H7 (cell line): ENCODE measurements around the gene FBLN2. TPM values are rescaled to one million over a fixed set of nuclear protein-coding genes. Genes with fewer than 3 reads are reported as not detected.

Experiments used
- DNase-seq: peaks from one replicate; pipeline ENCODE4 v3.0.0; 2012
- H3K27me3 ChIP-seq: 2 replicates; pipeline ENCODE4 v1.6.0; 2011; ENCODE audit warnings: mild to moderate bottlenecking, low read length; ENCODE audit not compliant: control insufficient read depth, insufficient read depth
- H3K36me3 ChIP-seq: replicated peaks from 2 replicates; pipeline ENCODE4 v1.5.1; 2011; ENCODE audit warnings: low read length; ENCODE audit not compliant: control insufficient read depth, insufficient read depth
- H3K4me3 ChIP-seq: 2 replicates; pipeline ENCODE4 v1.5.1; 2011; ENCODE audit warnings: low read depth, mild to moderate bottlenecking, control low read depth, low read length, moderate library complexity; ENCODE audit not compliant: insufficient read depth
- total RNA-seq: library from RNA; depleted of rRNA; stranded (reverse); fragments of >200 nt; shearing (Covaris generic); gene quantifications from 2 replicates; pipeline ENCODE4 v1.2.3, GENCODE V29; 2014

The FBLN2 gene
- total RNA-seq, 1 experiment from 2014 or later = 27.4 TPM

DNA sequence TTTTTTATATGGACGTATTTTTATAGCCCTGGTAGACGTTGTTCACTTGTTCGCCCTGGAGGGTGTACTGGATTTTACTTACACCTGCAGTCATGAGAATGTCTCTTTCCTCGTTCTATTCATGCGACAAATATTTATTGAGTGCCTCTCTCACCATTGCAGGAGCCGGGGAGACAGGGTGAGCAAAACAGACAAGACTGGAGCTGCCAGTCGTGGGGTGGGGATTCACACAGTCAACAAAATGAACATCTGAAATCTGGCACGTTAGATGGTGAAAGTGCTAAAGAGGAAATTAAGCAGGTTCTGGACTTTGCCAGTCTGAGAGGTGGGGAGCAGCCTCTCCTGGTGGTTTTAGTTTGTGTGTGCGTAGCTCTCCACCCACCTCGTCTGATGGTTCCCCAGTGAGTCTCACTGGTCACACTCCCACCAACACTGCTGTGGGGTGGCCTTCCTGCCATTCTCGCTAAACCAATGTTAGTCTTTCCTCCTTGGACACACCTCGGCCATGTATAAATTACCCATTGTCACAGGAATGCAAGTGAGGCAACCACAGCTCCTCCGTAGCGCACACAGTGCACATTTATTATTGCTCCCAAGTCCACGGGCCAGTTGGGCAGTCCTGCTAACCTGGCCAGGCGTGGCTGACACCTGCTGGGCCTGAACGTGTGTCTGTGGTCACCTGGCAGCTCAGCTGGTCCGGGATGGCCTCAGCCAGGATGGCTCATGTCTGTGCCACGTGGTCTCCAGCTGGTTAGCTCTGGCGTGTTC, 31.5 kb downstream of the FBLN2 start:
- H3K4me3 ChIP-seq = no peak overlapping the region
- no peak for DNase-seq
- H3K36me3 ChIP-seq = no peaks in the 10 kb centered on the region
- H3K27me3 ChIP-seq = no peaks in the 10 kb centered on the region

DNA sequence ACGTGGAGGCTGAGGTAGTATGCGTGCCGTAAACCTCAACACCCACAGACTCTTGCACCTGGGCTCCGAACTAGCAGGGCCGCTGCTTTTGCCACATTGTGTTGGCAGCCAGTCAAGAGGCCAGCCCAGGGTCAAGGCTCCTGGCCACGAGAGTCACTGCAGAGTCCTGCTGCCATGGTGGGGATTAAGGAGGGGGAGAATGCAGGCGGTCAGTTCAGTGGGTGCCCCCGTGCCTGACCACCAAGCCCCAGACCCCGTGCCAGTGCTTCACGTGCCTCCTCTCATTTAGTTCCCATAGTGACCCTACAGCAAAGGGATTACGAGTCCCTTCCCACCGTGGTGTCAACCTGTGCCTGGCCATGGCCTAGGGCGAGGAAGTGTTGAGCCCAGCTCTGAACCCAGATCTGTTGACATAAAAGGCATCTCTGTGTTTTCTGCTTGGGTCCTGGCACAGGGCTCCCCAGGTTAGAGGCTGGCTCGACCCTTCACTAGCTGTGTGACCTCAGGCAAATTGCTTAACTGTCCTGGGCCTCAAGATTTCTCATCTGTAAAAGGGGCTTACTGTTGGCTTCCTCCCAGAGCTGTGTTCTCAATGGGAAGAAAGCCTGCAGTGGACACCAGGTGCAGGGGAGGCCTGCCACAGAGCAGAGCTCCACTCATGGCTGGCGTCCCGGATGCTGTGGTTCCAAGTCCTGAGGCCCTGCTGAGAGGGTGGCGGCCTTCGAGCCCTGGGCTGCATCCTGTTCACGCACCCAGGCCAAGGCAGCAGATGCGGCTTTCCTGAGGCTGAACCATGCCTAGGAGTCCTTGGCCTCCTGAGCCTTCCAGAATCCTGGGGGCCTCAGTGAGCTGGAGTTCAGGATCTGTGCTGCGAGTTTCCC, 32.8 kb downstream of the FBLN2 start:
- H3K27me3 ChIP-seq = no peaks in the 10 kb centered on the region
- DNase-seq = no peak
- no peaks in the 10 kb centered on the region for H3K36me3 ChIP-seq
- H3K4me3 ChIP-seq = no peak overlapping the region

DNA sequence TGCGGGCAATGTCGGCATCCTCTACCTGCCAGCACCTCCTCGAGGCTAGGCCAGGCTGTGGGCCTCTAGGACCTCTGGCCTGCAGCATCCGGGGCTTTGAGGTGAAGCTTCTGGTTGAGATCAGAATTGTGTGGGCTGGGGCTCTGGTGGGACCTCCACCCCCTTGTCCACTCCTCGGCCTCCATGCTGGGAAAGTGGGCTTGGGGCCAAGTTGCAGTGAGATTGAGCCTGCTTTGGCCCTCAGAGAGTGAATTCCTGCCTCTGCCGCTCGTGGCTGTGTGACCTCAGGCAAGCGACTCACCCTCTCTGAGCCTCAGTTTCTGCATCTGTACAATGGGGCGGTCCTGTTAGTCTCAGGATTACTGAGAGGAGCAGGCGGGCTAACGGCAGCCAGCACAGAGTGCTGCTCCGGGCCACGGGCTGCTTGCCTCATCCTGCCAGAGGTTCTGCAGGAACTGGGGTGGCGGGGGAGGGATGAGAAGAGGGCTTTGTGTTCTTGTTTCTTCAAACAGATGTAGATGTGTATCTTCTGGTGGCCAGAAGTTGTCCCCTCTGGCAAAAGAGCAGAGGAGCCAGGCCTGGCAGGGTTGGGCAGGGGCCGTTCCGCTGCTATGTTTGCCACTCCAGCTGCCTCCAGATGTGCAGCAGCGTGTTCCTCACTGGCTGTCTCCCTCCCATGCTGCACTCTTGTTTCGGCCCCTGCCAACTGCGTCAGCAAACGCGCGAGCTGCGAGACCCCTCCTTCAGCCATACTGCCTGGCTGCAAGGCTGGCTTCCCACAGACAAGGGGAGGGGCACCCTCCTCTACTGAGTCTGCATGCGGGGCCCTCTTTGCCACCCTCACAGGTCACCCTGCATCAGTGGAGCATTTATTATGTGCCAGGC, 33.7 kb downstream of the FBLN2 start:
- DNase-seq = no peak
- Histone ChIP-seq H3K27me3 (no peaks in the 10 kb centered on the region), H3K4me3 (no peak overlapping the region), H3K36me3 (no peaks in the 10 kb centered on the region)

DNA sequence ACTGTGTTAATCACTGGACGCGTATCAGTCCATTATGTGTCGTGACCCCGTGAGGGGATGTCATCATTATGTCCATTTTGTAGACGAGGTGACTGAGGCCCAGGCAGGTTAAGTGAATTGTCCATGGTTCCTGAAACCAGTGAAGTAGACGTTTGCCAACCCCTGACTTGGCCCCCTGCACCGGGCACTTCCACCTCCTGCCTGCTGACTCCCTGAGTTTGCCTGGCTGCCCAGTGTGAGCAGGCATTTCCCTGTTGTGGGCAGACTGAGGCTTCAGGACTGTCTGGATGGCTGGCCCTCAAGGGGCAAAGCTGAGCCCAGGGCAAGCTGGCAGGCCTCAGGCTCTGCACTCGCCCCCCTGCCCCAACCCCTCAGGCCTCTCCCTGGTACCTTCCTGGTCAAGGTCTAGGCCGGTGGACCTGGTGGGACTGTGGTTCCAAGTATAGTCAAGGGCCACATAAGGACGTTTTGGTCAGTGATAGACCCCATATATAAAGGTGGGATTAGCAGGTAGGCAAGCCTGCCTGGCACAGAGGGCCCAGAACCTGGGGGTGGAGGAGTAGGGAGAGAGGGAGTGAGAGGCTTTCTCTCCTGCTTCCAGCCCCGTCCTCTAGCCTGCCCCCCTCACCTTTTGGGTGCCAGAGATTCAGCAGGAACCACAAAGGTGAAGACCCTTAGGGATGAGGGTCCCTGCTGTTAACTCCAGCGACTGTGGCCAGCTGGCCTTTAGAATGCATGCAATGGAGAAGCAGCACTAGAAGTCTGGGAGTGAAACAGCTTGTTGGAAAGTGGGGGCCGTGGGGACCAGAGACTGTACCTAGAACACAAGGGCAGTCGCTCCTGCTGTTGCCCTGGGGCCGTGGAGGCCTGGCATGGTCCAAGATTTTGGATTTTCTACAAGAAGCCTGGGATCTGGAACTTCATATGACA, 34.6 kb downstream of the FBLN2 start:
- no peak overlapping the region for H3K4me3 ChIP-seq
- no peaks in the 10 kb centered on the region for H3K36me3 ChIP-seq
- DNase-seq = no peak
- H3K27me3 ChIP-seq = no peaks in the 10 kb centered on the region; the same call in 1 of the 2 replicates

DNA sequence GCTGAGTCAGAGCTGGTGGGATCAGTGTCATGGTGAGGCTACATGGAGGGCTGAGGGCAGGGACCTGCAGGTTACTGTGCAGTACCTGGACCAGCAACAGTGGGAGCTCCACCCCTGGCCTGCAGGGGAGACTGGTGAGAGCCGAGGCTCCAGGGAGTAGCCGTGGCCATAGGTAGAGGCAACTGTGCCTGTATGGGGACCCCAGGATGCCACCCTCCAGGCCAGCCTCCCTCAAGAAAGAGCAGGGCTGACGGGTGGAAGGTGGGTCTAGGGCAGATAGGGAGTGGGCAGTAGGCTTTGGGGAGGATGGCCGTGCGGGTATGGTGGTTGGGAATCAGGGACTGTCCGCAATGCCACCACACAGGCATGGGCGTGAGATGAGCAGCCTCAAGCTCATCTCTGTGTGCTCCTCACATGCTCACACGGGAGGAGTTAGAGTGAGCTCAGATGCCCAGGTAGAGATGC, 35.5 kb downstream of the FBLN2 start:
- Histone ChIP-seq H3K27me3 (no peaks in the 10 kb centered on the region; the same call in 1 of the 2 replicates), H3K4me3 (no peak overlapping the region), H3K36me3 (no peaks in the 10 kb centered on the region)
- DNase-seq = peak; percentile 36

DNA sequence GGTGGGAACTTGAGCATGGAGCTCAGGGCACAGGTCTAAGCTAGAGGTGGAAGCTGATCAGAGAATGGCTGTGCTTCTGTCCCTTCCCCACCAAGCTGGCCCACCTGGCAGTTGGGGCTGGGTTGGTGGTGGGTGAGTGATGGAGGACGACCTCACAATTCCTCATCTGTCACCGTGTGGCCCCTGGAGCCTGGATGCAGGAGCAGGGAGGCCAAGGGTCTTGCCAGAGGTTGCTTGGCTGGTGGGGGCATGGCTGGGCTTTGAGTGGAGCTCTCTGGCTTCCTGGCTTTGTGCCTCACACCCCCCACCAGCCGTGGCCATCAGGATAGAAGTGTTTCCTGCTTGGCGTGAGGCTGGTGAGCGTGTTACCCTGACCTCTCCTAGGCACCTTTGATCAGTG, 36.0 kb downstream of the FBLN2 start:
- Histone ChIP-seq H3K4me3 (no peak overlapping the region), H3K36me3 (no peaks in the 10 kb centered on the region), H3K27me3 (no peaks in the 10 kb centered on the region; the same call in 1 of the 2 replicates)
- DNase-seq = no peak

DNA sequence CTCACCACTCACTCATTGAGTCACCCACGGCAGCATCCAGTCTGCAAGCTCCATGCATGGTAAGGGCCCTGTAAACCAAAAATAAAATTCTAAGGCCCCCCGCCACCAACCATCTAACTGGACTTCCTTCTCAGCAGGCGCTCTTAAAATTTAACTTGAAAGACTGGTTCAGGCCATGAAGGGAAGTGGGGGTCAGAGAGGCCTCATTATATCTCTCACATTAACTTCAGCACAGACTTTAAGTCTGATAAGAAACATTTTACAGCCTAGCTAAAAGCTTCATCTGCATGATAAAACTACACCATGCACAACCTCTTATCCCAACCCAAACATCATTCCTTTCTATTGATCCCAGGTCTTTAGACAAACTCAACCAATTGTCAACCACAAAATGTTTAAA, 38.5 kb downstream of the FBLN2 start:
- no peaks in the 10 kb centered on the region; the same call in 1 of the 2 replicates for H3K27me3 ChIP-seq
- no peak overlapping the region for H3K4me3 ChIP-seq
- H3K36me3 ChIP-seq = no peaks in the 10 kb centered on the region
- DNase-seq = peak; percentile 50

DNA sequence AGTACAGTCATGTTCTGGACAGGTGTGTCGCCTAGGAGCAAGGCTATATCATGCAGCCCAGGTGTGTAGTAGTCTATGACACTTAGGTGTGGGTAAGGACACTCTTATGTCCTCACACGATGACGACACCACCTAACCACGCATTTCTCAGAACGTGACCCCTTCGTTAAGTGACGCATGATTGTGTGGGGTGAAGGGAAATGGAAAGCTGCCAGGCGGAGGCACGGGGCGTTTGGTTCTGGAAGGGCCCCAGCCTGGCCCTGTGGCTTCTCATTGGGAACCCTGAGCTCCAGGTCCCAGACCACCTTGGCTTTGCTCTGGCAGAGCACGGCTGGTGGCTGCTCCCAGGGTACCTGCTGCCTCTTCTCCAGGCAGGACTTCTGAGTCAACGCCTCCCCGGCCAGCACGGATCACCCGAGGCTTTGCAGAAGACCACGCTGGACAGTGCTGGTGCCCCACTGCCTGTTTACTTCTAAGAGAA, 39.3 kb downstream of the FBLN2 start:
- no peak overlapping the region for H3K4me3 ChIP-seq
- no peaks in the 10 kb centered on the region for H3K36me3 ChIP-seq
- no peaks in the 10 kb centered on the region; the same call in 1 of the 2 replicates for H3K27me3 ChIP-seq
- DNase-seq = no peak

DNA sequence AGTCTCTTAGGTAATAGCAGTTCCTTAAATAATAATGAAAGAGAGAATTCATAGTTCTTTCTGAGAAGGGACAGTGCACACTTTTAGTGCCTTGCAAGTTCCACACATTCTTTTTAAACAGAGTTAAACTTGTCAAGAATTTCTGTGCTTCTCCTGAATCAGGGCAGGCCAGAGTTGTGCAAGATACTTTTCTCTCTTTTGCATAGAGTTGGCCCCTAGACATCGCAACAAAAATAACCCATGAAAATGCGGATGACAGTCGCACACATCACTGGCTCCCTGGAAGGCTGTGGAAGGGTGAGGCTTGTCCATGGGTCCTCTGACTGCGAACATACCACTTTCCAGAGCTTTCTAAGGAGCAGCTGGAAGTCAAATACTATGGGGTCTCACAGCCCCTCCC, 40.1 kb downstream of the FBLN2 start:
- no peak for DNase-seq
- Histone ChIP-seq H3K27me3 (no peaks in the 10 kb centered on the region; the same call in 1 of the 2 replicates), H3K4me3 (no peak overlapping the region)

DNA sequence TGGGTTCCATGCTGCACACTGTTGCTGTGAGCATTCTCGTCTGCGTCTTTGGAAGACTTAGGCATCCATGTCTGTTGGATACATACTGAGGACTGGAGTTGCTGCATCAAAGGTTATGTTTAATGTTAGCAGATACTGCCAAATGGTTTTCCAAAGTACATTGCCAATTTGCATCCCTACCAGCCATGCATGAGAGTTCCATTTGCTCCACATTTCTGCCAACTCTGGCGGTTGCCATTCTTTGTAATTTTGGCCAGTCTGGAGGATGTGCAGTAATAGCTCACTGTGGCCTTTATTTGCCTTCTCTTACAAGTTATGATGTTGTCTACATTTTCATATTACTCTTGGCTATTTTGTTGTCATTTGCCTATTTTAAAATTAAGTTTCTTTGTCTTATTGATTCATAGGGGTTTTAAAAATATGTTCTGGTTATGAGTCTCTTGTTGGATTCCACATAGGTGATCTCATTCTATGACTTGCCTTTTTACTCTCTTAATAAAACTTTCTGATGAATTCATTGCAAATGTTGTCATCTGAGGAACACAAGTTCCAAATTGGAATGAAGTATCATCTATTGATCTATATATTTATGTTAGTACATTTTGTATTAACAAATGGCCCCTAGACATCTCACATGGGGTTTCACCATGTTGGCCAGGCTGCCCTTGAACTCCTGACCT, 42.1 kb downstream of the FBLN2 start:
- DNase-seq = no peak
- H3K4me3 ChIP-seq = no peak overlapping the region
- H3K27me3 ChIP-seq = no peaks in the 10 kb centered on the region; the same call in 1 of the 2 replicates
- no peaks in the 10 kb centered on the region for H3K36me3 ChIP-seq

More for the DNA sequence above, 40.1 kb downstream of the FBLN2 start:
- H3K36me3 ChIP-seq = no peaks in the 10 kb centered on the region

DNA sequence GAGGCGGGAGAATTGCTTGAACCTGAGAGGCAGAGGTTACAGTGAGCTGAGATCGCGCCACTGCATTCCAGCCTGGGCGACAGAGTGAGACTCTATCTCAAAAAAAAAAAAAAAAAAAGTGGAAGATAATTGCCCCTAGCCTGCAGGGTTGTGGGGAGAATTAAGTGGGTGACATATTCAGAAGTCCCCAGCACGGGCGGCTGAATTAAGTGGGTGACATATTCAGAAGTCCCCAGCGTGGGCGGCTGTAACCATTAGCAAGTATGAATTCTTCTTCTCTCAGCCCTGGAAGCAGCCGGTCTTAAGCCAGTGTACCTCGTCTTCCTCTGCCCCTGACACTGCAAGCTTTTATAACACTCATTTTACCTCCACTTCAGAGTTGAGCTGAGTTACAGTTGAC, 44.7 kb downstream of the FBLN2 start:
- no peaks in the 10 kb centered on the region for H3K36me3 ChIP-seq
- no peaks in the 10 kb centered on the region for H3K27me3 ChIP-seq
- no peak for DNase-seq
- H3K4me3 ChIP-seq = no peak overlapping the region

DNA sequence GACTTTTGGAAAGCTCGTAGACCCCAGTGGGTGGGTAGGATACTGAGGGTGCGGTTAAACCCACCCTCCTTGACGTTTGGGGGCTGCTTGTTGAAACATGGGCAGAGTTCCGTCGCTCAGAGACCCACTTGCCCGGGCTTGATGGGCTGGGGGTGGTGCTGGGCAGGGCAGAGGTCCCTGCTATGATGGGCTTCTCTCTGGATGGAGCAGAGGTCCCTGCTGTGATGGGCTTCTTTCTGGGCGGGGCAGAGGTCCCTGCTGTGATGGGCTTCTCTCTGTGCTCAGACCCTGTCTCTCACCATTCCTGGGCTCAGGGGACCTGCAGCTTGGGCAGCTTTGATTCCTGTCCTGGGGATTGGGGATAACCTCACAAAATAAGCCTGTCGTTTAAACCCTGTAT, 45.2 kb downstream of the FBLN2 start:
- Histone ChIP-seq H3K27me3 (no peaks in the 10 kb centered on the region), H3K36me3 (no peaks in the 10 kb centered on the region), H3K4me3 (no peak overlapping the region)
- DNase-seq = peak; percentile 30

DNA sequence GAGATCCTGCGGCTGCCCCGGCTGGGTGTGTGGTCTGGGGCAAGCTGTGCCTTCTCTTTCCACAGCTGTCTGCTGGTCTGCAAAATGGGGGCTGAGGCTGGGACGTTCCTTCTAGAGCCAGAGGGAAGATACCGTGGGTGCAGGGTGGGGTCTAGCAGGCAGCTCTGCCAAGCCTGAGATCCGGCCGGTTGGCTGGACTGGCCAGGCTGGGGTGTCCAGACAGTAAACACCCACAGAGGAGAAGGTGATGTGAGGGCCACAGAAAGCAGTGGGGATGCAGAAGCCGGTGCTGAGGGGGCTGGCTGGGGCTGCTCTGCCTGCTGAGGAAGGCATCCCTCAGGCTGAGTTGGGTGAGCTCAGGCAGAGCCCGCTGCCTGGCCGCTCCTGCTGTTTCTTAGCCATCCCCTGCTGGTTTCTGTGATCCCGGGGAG, 46.1 kb downstream of the FBLN2 start:
- Histone ChIP-seq H3K36me3 (no peaks in the 10 kb centered on the region), H3K4me3 (no peak overlapping the region), H3K27me3 (no peaks in the 10 kb centered on the region)
- peak; percentile 47 for DNase-seq
